HCT116 (cell line): ENCODE data around the gene RBPMS2. TPM values are rescaled to one million over a fixed set of nuclear protein-coding genes. Genes with fewer than 3 reads are reported as not detected.

Source experiments
- ATAC-seq: fragments of 200-7000 bp; cut with Tn5 transposase; 2 replicates; pipeline ENCODE4 v1.9.1; 2020; ENCODE audit warnings: mild to moderate bottlenecking, moderate library complexity
- BruUV-seq: library from RNA; stranded (reverse); fragments of 400-500 nt; replicated peaks from 2 replicates; lab custom pipeline; 2021; lab: Mats Ljungman, UMichigan
- CTCF ChIA-PET: fragments of 300-600 bp; sonication (Branson Sonifier 250); formaldehyde crosslinking; loops from one replicate; lab custom pipeline; 2021; ENCODE audit warnings: antibody characterized with exemption; lab: Charles Lee
- POLR2A ChIA-PET: fragments of 300-600, 350-600 bp; sonication (Branson Sonifier 250); formaldehyde crosslinking; loops from one replicate; lab custom pipeline; 2021; ENCODE audit warnings: antibody characterized with exemption; lab: Charles Lee
- RAD21 ChIA-PET, 2 experiments: fragments of 300-600 bp; sonication (Branson Sonifier 250); formaldehyde crosslinking; loops; one replicate each; lab custom pipeline; 2023; ENCODE audit warnings: low total read pairs in 2 of 2; ENCODE audit not compliant: uncharacterized antibody in 2 of 2, unreplicated experiment in 2 of 2, low non-redundant PET in 1 of 2; lab: Charles Lee
- DNase-seq: peaks from one replicate; pipeline ENCODE4 v3.0.0-alpha.2; 2010; ENCODE audit warnings: low read depth, low spot score
- H2AFZ ChIP-seq: fragments of 200-600 bp; shearing (Covaris generic), sonication (generic); 2 replicates; pipeline ENCODE4 v1.6.1; 2017; ENCODE audit warnings: low read depth, mixed run types, mixed read lengths, antibody characterized with exemption, low read length; ENCODE audit not compliant: poor library complexity, severe bottlenecking
- H3K27ac ChIP-seq: 2 replicates; pipeline ENCODE4 v1.5.1; 2012; ENCODE audit warnings: low read depth, low read length
- H3K27me3 ChIP-seq: fragments of 200-600 bp; sonication (generic); 2 replicates; pipeline ENCODE4 v1.6.1; 2016; ENCODE audit warnings: mixed run types, low read length, mixed read lengths; ENCODE audit not compliant: insufficient read depth
- H3K36me3 ChIP-seq, 2 experiments: fragments of 200-500 bp in 1 of 2; fragments of 200-600 bp in 1 of 2; sonication (Bioruptor generic) in 1 of 2; sonication (generic) in 1 of 2; 2 replicates each; pipeline versions ENCODE4 v1.5.1 to v1.6.1; 2014 to 2016; ENCODE audit warnings: low read length in 2 of 2, inconsistent platforms in 1 of 2, mixed read lengths in 1 of 2, mixed run types in 1 of 2; ENCODE audit not compliant: insufficient read depth in 2 of 2, control insufficient read depth in 1 of 2
- H3K4me1 ChIP-seq, 2 experiments: fragments of 200-600 bp in 1 of 2; sonication (generic) in 1 of 2; 2 replicates each; pipeline versions ENCODE4 v1.5.1 to v1.6.1; 2012 to 2017; ENCODE audit warnings: low read length in 2 of 2, inconsistent platforms in 1 of 2, mild to moderate bottlenecking in 1 of 2, mixed read lengths in 1 of 2, mixed run types in 1 of 2, moderate library complexity in 1 of 2; ENCODE audit not compliant: insufficient read depth in 2 of 2, control insufficient read depth in 1 of 2
- H3K4me2 ChIP-seq: fragments of 200-600 bp; sonication (generic); 2 replicates; pipeline ENCODE4 v1.6.1; 2017; ENCODE audit warnings: mixed run types, low read length, mixed read lengths
- H3K4me3 ChIP-seq, 2 experiments: fragments of 200-600 bp in 1 of 2; sonication (generic) in 1 of 2; replicated peaks in 1 of 2; 2 replicates each; pipeline ENCODE4 v1.5.1; 2011 to 2016; ENCODE audit warnings: low read length in 2 of 2, control low read depth in 1 of 2, low read depth in 1 of 2, mild to moderate bottlenecking in 1 of 2, mixed read lengths in 1 of 2, mixed run types in 1 of 2
- H3K79me2 ChIP-seq: fragments of 200-600 bp; sonication (generic); 2 replicates; pipeline ENCODE4 v1.6.1; 2017; ENCODE audit warnings: mild to moderate bottlenecking, mixed run types, low read length, moderate library complexity, mixed read lengths; ENCODE audit not compliant: insufficient read depth
- H3K9ac ChIP-seq: fragments of 200-600 bp; sonication (generic); 2 replicates; pipeline ENCODE4 v1.6.1; 2016; ENCODE audit warnings: low read length, mixed read lengths
- H3K9me2 ChIP-seq: fragments of 200-600 bp; sonication (generic), shearing (Covaris generic); 2 replicates; pipeline ENCODE4 v1.6.1; 2017; ENCODE audit warnings: mixed run types, mild to moderate bottlenecking, moderate library complexity; ENCODE audit not compliant: insufficient read depth
- H3K9me3 ChIP-seq, 2 experiments: fragments of 200-500 bp in 1 of 2; fragments of 200-600 bp in 1 of 2; sonication (Bioruptor generic) in 1 of 2; sonication (generic) in 1 of 2; 2 replicates each; pipeline ENCODE4 v1.6.1; 2014 to 2017; ENCODE audit warnings: low read length in 2 of 2, mixed read lengths in 2 of 2, inconsistent platforms in 1 of 2, low read depth in 1 of 2, mild to moderate bottlenecking in 1 of 2, mixed run types in 1 of 2, moderate library complexity in 1 of 2; ENCODE audit not compliant: control insufficient read depth in 1 of 2, insufficient read depth in 1 of 2
- H4K20me1 ChIP-seq: fragments of 200-600 bp; sonication (generic), shearing (Covaris generic); 2 replicates; pipeline ENCODE4 v1.6.1; 2017; ENCODE audit warnings: mixed run types, mild to moderate bottlenecking, moderate library complexity; ENCODE audit not compliant: insufficient read depth
- CBX3 ChIP-seq: IDR thresholded peaks from 2 replicates; pipeline ENCODE4 v1.6.1; 2012; ENCODE audit warnings: low read depth
- CEBPB ChIP-seq: IDR thresholded peaks from 2 replicates; pipeline ENCODE4 v1.6.1; 2012; ENCODE audit warnings: low read depth
- EGR1 ChIP-seq: IDR thresholded peaks from 2 replicates; pipeline ENCODE4 v1.6.1; 2012; ENCODE audit warnings: low read depth
- ELF1 ChIP-seq: IDR thresholded peaks from 2 replicates; pipeline ENCODE4 v1.6.1; 2012; ENCODE audit warnings: low read depth, borderline replicate concordance
- EZH2 ChIP-seq: fragments of 200-600 bp; sonication (generic); IDR thresholded peaks from 2 replicates; pipeline ENCODE4 v1.6.1; 2017; ENCODE audit warnings: antibody characterized with exemption, mixed run types
- JUND ChIP-seq: IDR thresholded peaks from 2 replicates; pipeline ENCODE4 v1.6.1; 2012
- POLR2A ChIP-seq: IDR thresholded peaks from 2 replicates; pipeline ENCODE4 v1.7.0; 2011; ENCODE audit warnings: borderline replicate concordance; ENCODE audit not compliant: insufficient read depth, insufficient read length; ENCODE audit errors: extremely low read depth
- RAD21 ChIP-seq: IDR thresholded peaks from 2 replicates; pipeline ENCODE4 v1.6.1; 2012; ENCODE audit warnings: low read depth, mild to moderate bottlenecking
- SIN3A ChIP-seq: IDR thresholded peaks from 2 replicates; pipeline ENCODE4 v1.6.1; 2012; ENCODE audit warnings: low read depth
- SP1 ChIP-seq: IDR thresholded peaks from 2 replicates; pipeline ENCODE4 v1.6.1; 2012; ENCODE audit warnings: low read depth
- TCF7L2 ChIP-seq: IDR thresholded peaks from 2 replicates; pipeline ENCODE4 v1.7.0; 2011; ENCODE audit warnings: borderline replicate concordance, inconsistent platforms; ENCODE audit not compliant: insufficient read depth, insufficient read length; ENCODE audit errors: extremely low read depth
- YY1 ChIP-seq: IDR thresholded peaks from 2 replicates; pipeline ENCODE4 v1.6.1; 2011; ENCODE audit warnings: low read length, low read depth, moderate library complexity, mild to moderate bottlenecking; ENCODE audit not compliant: insufficient replicate concordance; ENCODE audit errors: extremely low read depth
- intact Hi-C: fragments of 100-400 bp; cut with micrococcal nuclease; formaldehyde crosslinking; loops from 2 replicates; pipeline ENCODE4 v1.10.0; 2022
- total RNA-seq: library from RNA; stranded (reverse); gene quantifications from one replicate; pipeline ENCODE4 v1.2.1, GENCODE V29; 2021; ENCODE audit not compliant: unreplicated experiment
- TF ChIP-seq, protein P1 (sequence below): IDR thresholded peaks from 2 replicates; pipeline ENCODE4 v1.6.1; 2011; ENCODE audit warnings: mild to moderate bottlenecking, low read length, moderate library complexity; ENCODE audit not compliant: insufficient replicate concordance; ENCODE audit errors: extremely low read depth
- TF ChIP-seq, protein P2 (sequence below): IDR thresholded peaks from 2 replicates; pipeline ENCODE4 v1.6.1; 2012
- TF ChIP-seq, protein P3 (sequence below): IDR thresholded peaks from 2 replicates; pipeline ENCODE4 v1.6.1; 2012; ENCODE audit warnings: low read depth

RBPMS2 gene
- total RNA-seq, 1 experiment from 2014 or later: 11.6 TPM

DNA sequence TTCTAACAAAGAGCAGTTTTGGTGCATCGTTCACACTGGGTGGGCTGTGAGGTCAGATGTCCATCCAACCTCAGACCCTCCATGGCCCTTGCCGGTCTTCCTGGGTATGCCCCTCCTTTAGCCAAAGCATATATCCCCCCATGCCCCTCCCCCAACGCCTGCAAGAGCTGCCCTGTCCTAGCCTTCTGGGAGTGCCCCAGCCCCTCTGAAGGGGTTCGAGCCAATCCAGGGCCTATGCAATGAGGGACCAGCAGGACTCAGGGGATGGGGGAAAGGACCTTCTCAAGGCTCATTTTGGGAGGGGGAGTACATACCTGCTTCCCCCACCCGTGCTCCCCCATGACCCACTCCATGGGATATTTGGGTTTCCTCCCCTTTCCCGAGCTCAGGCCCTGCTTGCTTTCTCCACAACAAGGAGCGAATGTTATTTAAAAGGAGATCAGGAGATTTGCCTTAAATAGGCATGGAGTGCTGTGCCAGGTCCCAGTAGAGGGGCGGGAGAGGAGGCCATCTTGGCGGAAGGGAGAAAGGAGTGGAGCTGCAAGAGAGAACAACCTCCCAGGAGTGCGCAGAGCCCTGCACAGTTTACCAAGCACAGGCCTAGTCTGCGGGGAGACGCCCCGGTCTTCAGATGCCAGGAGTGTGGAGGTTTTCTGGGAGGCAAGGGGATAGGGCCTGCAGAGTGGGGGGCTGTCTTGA, 31.8 kb upstream of the RBPMS2 start:
- ATAC-seq (no peak), DNase-seq (no peak)
- no peak overlapping the region for H2AFZ ChIP-seq
- no TSS peak for BruUV-seq
- H3K4me1 ChIP-seq: peaks cover under 1 to 7% of the 10 kb centered on the region in 2 experiments
- H4K20me1 ChIP-seq: no peaks in the 10 kb centered on the region
- TF ChIP-seq, protein P1, sequence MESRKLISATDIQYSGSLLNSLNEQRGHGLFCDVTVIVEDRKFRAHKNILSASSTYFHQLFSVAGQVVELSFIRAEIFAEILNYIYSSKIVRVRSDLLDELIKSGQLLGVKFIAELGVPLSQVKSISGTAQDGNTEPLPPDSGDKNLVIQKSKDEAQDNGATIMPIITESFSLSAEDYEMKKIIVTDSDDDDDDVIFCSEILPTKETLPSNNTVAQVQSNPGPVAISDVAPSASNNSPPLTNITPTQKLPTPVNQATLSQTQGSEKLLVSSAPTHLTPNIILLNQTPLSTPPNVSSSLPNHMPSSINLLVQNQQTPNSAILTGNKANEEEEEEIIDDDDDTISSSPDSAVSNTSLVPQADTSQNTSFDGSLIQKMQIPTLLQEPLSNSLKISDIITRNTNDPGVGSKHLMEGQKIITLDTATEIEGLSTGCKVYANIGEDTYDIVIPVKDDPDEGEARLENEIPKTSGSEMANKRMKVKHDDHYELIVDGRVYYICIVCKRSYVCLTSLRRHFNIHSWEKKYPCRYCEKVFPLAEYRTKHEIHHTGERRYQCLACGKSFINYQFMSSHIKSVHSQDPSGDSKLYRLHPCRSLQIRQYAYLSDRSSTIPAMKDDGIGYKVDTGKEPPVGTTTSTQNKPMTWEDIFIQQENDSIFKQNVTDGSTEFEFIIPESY: no peak
- TF ChIP-seq EGR1 (no peak), EZH2 (no peak), RAD21 (no peak), ELF1 (no peak), TCF7L2 (no peak), JUND (no peak), CEBPB (no peak), POLR2A (no peak), SIN3A (no peak), YY1 (no peak), SP1 (no peak), CBX3 (no peak)
- TF ChIP-seq, protein P2, sequence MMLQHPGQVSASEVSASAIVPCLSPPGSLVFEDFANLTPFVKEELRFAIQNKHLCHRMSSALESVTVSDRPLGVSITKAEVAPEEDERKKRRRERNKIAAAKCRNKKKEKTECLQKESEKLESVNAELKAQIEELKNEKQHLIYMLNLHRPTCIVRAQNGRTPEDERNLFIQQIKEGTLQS: no peak
- TF ChIP-seq, protein P3, sequence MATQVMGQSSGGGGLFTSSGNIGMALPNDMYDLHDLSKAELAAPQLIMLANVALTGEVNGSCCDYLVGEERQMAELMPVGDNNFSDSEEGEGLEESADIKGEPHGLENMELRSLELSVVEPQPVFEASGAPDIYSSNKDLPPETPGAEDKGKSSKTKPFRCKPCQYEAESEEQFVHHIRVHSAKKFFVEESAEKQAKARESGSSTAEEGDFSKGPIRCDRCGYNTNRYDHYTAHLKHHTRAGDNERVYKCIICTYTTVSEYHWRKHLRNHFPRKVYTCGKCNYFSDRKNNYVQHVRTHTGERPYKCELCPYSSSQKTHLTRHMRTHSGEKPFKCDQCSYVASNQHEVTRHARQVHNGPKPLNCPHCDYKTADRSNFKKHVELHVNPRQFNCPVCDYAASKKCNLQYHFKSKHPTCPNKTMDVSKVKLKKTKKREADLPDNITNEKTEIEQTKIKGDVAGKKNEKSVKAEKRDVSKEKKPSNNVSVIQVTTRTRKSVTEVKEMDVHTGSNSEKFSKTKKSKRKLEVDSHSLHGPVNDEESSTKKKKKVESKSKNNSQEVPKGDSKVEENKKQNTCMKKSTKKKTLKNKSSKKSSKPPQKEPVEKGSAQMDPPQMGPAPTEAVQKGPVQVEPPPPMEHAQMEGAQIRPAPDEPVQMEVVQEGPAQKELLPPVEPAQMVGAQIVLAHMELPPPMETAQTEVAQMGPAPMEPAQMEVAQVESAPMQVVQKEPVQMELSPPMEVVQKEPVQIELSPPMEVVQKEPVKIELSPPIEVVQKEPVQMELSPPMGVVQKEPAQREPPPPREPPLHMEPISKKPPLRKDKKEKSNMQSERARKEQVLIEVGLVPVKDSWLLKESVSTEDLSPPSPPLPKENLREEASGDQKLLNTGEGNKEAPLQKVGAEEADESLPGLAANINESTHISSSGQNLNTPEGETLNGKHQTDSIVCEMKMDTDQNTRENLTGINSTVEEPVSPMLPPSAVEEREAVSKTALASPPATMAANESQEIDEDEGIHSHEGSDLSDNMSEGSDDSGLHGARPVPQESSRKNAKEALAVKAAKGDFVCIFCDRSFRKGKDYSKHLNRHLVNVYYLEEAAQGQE: no peak
- ChIA-PET RAD21 (no interaction called here), CTCF (interaction anchor here (4.0 kb wide), 1 partner anchor 79 kb away, joined by 32 read pairs; no protein-coding TSS in a partner anchor), POLR2A (no interaction called here)
- no peaks in the 10 kb centered on the region for H3K27me3 ChIP-seq
- no peaks in the 10 kb centered on the region for H3K9me3 ChIP-seq
- no peaks in the 10 kb centered on the region for H3K36me3 ChIP-seq
- no peaks in the 10 kb centered on the region for H3K79me2 ChIP-seq
- H3K4me3 ChIP-seq: no peak overlapping the region
- H3K27ac ChIP-seq: no peak overlapping the region
- no peak overlapping the region for H3K9ac ChIP-seq
- H3K4me2 ChIP-seq: no peak overlapping the region
- intact Hi-C loops: no loop called here
- H3K9me2 ChIP-seq: no peaks in the 10 kb centered on the region
